ENCODE results near the gene ACTRT2.

ACTRT2 gene

GRCh38 chr1:3014443-3015268 is 6.6 kb upstream of the ACTRT2 start:
- DNase-seq, result no peak
- TF ChIP-seq GATA1 (IDR thresholded peaks at IDR 0.05; ENCODE audit: low read depth, low read length) (no peak), POLR2A (IDR thresholded peaks at IDR 0.05; ENCODE audit: low read length) (no peak)

GRCh38 chr1:3015269-3015635 is 6.0 kb upstream of the ACTRT2 start:
- TF ChIP-seq GATA1 (IDR thresholded peaks at IDR 0.05; ENCODE audit: low read depth, low read length) (no peak), POLR2A (IDR thresholded peaks at IDR 0.05; ENCODE audit: low read length) (no peak)
- DNase-seq, result no peak

- no peak for TF ChIP-seq POLR2A (IDR thresholded peaks at IDR 0.05; ENCODE audit: low read length)
- no peak for TF ChIP-seq GATA1 (IDR thresholded peaks at IDR 0.05; ENCODE audit: low read depth, low read length)
- no peak for DNase-seq
Measured at GRCh38 chr1:3015744-3016143, 5.5 kb upstream of the ACTRT2 start.

GRCh38 chr1:3016641-3017439 is 4.4 kb upstream of the ACTRT2 start:
- DNase-seq, result no peak
- no peak for TF ChIP-seq POLR2A (IDR thresholded peaks at IDR 0.05; ENCODE audit: low read length)
- TF ChIP-seq GATA1 (IDR thresholded peaks at IDR 0.05; ENCODE audit: low read depth, low read length), result no peak

GRCh38 chr1:3017440-3018050 is 3.7 kb upstream of the ACTRT2 start:
- TF ChIP-seq POLR2A (IDR thresholded peaks at IDR 0.05; ENCODE audit: low read length) (no peak), GATA1 (IDR thresholded peaks at IDR 0.05; ENCODE audit: low read depth, low read length) (no peak)
- DNase-seq, result no peak

- no peak for DNase-seq
- no peak for TF ChIP-seq GATA1 (IDR thresholded peaks at IDR 0.05; ENCODE audit: low read depth, low read length)
- no peak for TF ChIP-seq POLR2A (IDR thresholded peaks at IDR 0.05; ENCODE audit: low read length)
Measured at GRCh38 chr1:3018051-3018471, 3.2 kb upstream of the ACTRT2 start.

GRCh38 chr1:3018576-3018975 is 2.7 kb upstream of the ACTRT2 start:
- TF ChIP-seq POLR2A (IDR thresholded peaks at IDR 0.05; ENCODE audit: low read length) (no peak), GATA1 (IDR thresholded peaks at IDR 0.05; ENCODE audit: low read depth, low read length) (no peak)
- no peak for DNase-seq

- no peak for DNase-seq
- TF ChIP-seq GATA1 (IDR thresholded peaks at IDR 0.05; ENCODE audit: low read depth, low read length) (no peak), POLR2A (IDR thresholded peaks at IDR 0.05; ENCODE audit: low read length) (no peak)
Measured at GRCh38 chr1:3019007-3019515, 2.2 kb upstream of the ACTRT2 start.

- no peak for TF ChIP-seq GATA1 (IDR thresholded peaks at IDR 0.05; ENCODE audit: low read depth, low read length)
- TF ChIP-seq POLR2A (IDR thresholded peaks at IDR 0.05; ENCODE audit: low read length), result no peak
- no peak for DNase-seq
Measured at GRCh38 chr1:3019516-3020051, 1.7 kb upstream of the ACTRT2 start.

GRCh38 chr1:3020263-3020909 is 881 bp upstream of the ACTRT2 start:
- TF ChIP-seq POLR2A (IDR thresholded peaks at IDR 0.05; ENCODE audit: low read length) (no peak), GATA1 (IDR thresholded peaks at IDR 0.05; ENCODE audit: low read depth, low read length) (no peak)
- no peak for DNase-seq

- TF ChIP-seq GATA1 (IDR thresholded peaks at IDR 0.05; ENCODE audit: low read depth, low read length) (no peak), POLR2A (IDR thresholded peaks at IDR 0.05; ENCODE audit: low read length) (no peak)
- no peak for DNase-seq
Measured at GRCh38 chr1:3021801-3022401, 634 bp downstream of the ACTRT2 start.

GRCh38 chr1:3022511-3022973 is 1.3 kb downstream of the ACTRT2 start:
- no peak for DNase-seq
- no peak for TF ChIP-seq POLR2A (IDR thresholded peaks at IDR 0.05; ENCODE audit: low read length)
- no peak for TF ChIP-seq GATA1 (IDR thresholded peaks at IDR 0.05; ENCODE audit: low read depth, low read length)

GRCh38 chr1:3022976-3023375 is 1.7 kb downstream of the ACTRT2 start:
- TF ChIP-seq POLR2A (IDR thresholded peaks at IDR 0.05; ENCODE audit: low read length) (no peak), GATA1 (IDR thresholded peaks at IDR 0.05; ENCODE audit: low read depth, low read length) (no peak)
- DNase-seq, result no peak
